ENCODE results near the gene PARP6. TPM values are rescaled to one million over a fixed set of nuclear protein-coding genes. Genes with fewer than 3 reads are reported as not detected.

Gene PARP6
- total and polyA plus RNA-seq, 9 of the 15 experiments (the other 6 are each of a cell fraction or from before 2014, with no cell fraction given) = 14.8 to 83.2 (median 28.3) TPM

DNA sequence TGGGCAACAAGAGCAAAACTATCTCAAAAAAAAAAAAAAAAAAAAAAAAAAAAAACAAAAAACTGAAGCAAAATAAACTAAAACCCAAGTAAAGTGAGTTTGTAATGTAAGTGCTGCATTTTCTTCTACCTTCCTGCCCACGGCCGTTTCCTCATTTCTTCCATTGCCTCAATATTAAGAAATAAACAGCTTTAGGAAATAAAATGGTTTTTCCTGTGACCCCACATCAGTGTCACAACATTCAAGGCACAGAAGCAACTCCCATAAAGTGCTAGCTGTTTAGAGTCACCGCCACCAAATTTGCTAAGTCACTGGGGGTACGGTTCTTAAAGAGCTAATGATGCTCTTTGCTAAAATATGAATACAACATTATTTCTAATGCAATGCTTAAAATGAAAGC is 44.6 kb downstream of the PARP6 start:
- H4K20me1 ChIP-seq (replicated peaks; ENCODE audit: control insufficient read depth, insufficient read depth, low read length) = peaks cover 14% of the 10 kb centered on the region
- TF ChIP-seq, protein P1, sequence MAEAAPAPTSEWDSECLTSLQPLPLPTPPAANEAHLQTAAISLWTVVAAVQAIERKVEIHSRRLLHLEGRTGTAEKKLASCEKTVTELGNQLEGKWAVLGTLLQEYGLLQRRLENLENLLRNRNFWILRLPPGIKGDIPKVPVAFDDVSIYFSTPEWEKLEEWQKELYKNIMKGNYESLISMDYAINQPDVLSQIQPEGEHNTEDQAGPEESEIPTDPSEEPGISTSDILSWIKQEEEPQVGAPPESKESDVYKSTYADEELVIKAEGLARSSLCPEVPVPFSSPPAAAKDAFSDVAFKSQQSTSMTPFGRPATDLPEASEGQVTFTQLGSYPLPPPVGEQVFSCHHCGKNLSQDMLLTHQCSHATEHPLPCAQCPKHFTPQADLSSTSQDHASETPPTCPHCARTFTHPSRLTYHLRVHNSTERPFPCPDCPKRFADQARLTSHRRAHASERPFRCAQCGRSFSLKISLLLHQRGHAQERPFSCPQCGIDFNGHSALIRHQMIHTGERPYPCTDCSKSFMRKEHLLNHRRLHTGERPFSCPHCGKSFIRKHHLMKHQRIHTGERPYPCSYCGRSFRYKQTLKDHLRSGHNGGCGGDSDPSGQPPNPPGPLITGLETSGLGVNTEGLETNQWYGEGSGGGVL (CRISPR knock-in tag; IDR thresholded peaks at IDR 0.05) = no peak
- TF ChIP-seq MAZ (CRISPR knock-in tag; conservative IDR thresholded peaks at IDR 0.05 in 1 of 2, IDR thresholded peaks at IDR 0.05 in 1 of 2) (no peak), ZBTB7A (IDR thresholded peaks at IDR 0.05; ENCODE audit: borderline replicate concordance, control insufficient read depth, low read depth, low read length) (no peak), KDM4B (IDR thresholded peaks at IDR 0.05; ENCODE audit: borderline replicate concordance in 2 of 2, low read depth in 1 of 2) (no peak), ZNF764 (CRISPR knock-in tag; IDR thresholded peaks at IDR 0.05; ENCODE audit: low read depth) (no peak), ZNF165 (CRISPR knock-in tag; IDR thresholded peaks at IDR 0.05; ENCODE audit: borderline replicate concordance) (no peak), OTX1 (CRISPR knock-in tag; IDR thresholded peaks at IDR 0.05) (no peak), HNRNPLL (IDR thresholded peaks at IDR 0.05; ENCODE audit: low read depth, low read length, poor library complexity, severe bottlenecking) (no peak), NFIX (CRISPR knock-in tag; IDR thresholded peaks at IDR 0.05; ENCODE audit: low read depth) (no peak), MIER1 (IDR thresholded peaks at IDR 0.05; ENCODE audit: low read depth) (no peak), ZNF778 (CRISPR knock-in tag; IDR thresholded peaks at IDR 0.05) (no peak), TAF15 (IDR thresholded peaks at IDR 0.05; ENCODE audit: low read depth, low read length) (no peak)
- TF ChIP-seq, protein P2, sequence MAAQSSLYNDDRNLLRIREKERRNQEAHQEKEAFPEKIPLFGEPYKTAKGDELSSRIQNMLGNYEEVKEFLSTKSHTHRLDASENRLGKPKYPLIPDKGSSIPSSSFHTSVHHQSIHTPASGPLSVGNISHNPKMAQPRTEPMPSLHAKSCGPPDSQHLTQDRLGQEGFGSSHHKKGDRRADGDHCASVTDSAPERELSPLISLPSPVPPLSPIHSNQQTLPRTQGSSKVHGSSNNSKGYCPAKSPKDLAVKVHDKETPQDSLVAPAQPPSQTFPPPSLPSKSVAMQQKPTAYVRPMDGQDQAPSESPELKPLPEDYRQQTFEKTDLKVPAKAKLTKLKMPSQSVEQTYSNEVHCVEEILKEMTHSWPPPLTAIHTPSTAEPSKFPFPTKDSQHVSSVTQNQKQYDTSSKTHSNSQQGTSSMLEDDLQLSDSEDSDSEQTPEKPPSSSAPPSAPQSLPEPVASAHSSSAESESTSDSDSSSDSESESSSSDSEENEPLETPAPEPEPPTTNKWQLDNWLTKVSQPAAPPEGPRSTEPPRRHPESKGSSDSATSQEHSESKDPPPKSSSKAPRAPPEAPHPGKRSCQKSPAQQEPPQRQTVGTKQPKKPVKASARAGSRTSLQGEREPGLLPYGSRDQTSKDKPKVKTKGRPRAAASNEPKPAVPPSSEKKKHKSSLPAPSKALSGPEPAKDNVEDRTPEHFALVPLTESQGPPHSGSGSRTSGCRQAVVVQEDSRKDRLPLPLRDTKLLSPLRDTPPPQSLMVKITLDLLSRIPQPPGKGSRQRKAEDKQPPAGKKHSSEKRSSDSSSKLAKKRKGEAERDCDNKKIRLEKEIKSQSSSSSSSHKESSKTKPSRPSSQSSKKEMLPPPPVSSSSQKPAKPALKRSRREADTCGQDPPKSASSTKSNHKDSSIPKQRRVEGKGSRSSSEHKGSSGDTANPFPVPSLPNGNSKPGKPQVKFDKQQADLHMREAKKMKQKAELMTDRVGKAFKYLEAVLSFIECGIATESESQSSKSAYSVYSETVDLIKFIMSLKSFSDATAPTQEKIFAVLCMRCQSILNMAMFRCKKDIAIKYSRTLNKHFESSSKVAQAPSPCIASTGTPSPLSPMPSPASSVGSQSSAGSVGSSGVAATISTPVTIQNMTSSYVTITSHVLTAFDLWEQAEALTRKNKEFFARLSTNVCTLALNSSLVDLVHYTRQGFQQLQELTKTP (IDR thresholded peaks at IDR 0.05; ENCODE audit: low read depth in 1 of 2, partially characterized antibody in 2 of 2) = no peak
- TF ChIP-seq, protein P3, sequence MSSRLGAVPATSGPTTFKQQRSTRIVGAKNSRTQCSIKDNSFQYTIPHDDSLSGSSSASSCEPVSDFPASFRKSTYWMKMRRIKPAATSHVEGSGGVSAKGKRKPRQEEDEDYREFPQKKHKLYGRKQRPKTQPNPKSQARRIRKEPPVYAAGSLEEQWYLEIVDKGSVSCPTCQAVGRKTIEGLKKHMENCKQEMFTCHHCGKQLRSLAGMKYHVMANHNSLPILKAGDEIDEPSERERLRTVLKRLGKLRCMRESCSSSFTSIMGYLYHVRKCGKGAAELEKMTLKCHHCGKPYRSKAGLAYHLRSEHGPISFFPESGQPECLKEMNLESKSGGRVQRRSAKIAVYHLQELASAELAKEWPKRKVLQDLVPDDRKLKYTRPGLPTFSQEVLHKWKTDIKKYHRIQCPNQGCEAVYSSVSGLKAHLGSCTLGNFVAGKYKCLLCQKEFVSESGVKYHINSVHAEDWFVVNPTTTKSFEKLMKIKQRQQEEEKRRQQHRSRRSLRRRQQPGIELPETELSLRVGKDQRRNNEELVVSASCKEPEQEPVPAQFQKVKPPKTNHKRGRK (tag; IDR thresholded peaks at IDR 0.05) = peak; percentile 72; the same call in 1 of the 2 replicates

More for the DNA sequence above, 44.6 kb downstream of the PARP6 start:
- FAIRE-seq (no peak), DNase-seq (ENCODE audit: extremely low read depth in 1 of 4, low spot score in 3 of 4) (peak in 1 of 4 experiments; percentile 40), ATAC-seq (no peak)
- no peaks in the 10 kb centered on the region for H3K27me3 ChIP-seq (ENCODE audit: control insufficient read depth in 2 of 2, insufficient read depth in 2 of 2, low read length in 2 of 2)
- intact Hi-C loops (cut with micrococcal nuclease) (no loop called here), in situ Hi-C loops (cut with MboI) (no loop called here)
- H3K4me2 ChIP-seq (ENCODE audit: insufficient read depth, low read length) = peak overlapping the region; percentile 96
- peaks cover 8% of the 10 kb centered on the region for H3K9me1 ChIP-seq (ENCODE audit: control insufficient read depth, insufficient read depth, low read length)
- CTCF ChIA-PET (ENCODE audit: low intra/inter-chr PET ratio) = no interaction called here
- H3K9me3 ChIP-seq (replicated peaks; ENCODE audit: control insufficient read depth, insufficient read depth, low read depth, low read length) = no peaks in the 10 kb centered on the region
- H3K79me2 ChIP-seq (ENCODE audit: control insufficient read depth, insufficient read depth, low read length) = peaks cover 79% of the 10 kb centered on the region
- H3K4me3 ChIP-seq = peak overlapping the region; percentile 67
- H3K36me3 ChIP-seq (ENCODE audit: control insufficient read depth, insufficient read depth, low read length) = peaks cover 50% of the 10 kb centered on the region
- peaks cover 45 to 58% of the 10 kb centered on the region in 2 experiments for H3K4me1 ChIP-seq (replicated peaks in 1 of 2; ENCODE audit: control insufficient read depth in 2 of 2, insufficient read depth in 2 of 2, low read length in 2 of 2)
- peak overlapping the region in 1 of 2 experiments; percentile 77; a peak in 1 of 4 replicates for H3K9ac ChIP-seq (ENCODE audit: insufficient read depth in 1 of 2, low read depth in 2 of 2, low read length in 2 of 2)
- 11% methylated on average over 4 of the region's 4 CpGs for WGBS (ENCODE audit: insufficient coverage, low coverage, missing lambda C conversion rate)
- H3K27ac ChIP-seq (ENCODE audit: extremely low read depth, low read depth, low read length) = peak overlapping the region; percentile 88
- POLR2A ChIA-PET = interaction anchor here (0.5 to 3.1 kb wide), 5 partner anchors 9 to 979 kb away, joined by 3 to 13 read pairs (median 3); no protein-coding TSS in a partner anchor
- no TSS peak for BruUV-seq (replicated peaks)
- no peak overlapping the region for H2AFZ ChIP-seq (ENCODE audit: low read depth, low read length)
